HG03064 (cell line): ENCODE results near the gene TSHR.

Source experiments
- ATAC-seq: cut with Tn5 transposase; IDR thresholded peaks from one replicate; pipeline ENCODE4 v1.9.1; 2021; ENCODE audit warnings: low read depth; ENCODE audit not compliant: unreplicated experiment

The TSHR gene

GRCh38 chr14:81170104-81170828 is 214.8 kb downstream of the TSHR start:
- ATAC-seq: peak; percentile 97

GRCh38 chr14:81170829-81171195 is 215.4 kb downstream of the TSHR start:
- ATAC-seq: no peak

GRCh38 chr14:81172353-81172752 is 216.9 kb downstream of the TSHR start:
- no peak for ATAC-seq

- no peak for ATAC-seq
Observed at GRCh38 chr14:81172881-81173280, 217.5 kb downstream of the TSHR start.

GRCh38 chr14:81176241-81176640 is 220.8 kb downstream of the TSHR start:
- no peak for ATAC-seq

- ATAC-seq: no peak
Observed at GRCh38 chr14:81177225-81177624, 221.8 kb downstream of the TSHR start.

GRCh38 chr14:81178063-81178462 is 222.6 kb downstream of the TSHR start:
- no peak for ATAC-seq

- no peak for ATAC-seq
Observed at GRCh38 chr14:81179631-81180030, 224.2 kb downstream of the TSHR start.

GRCh38 chr14:81187832-81188522 is 232.6 kb downstream of the TSHR start:
- ATAC-seq: peak; percentile 79

- ATAC-seq: no peak
Observed at GRCh38 chr14:81192594-81192993, 237.2 kb downstream of the TSHR start.

- ATAC-seq: no peak
Observed at GRCh38 chr14:81193924-81194633, 238.7 kb downstream of the TSHR start.
